H9 (cell line): ENCODE results near the gene PLA2R1. TPM values are rescaled to one million over a fixed set of nuclear protein-coding genes. Genes with fewer than 3 reads are reported as not detected.

Experiments
- DNase-seq: peaks from one replicate; pipeline ENCODE4 v3.0.0-alpha.2; 2017
- H2AFZ ChIP-seq: one replicate; pipeline ENCODE4 v1.6.1; 2013; ENCODE audit warnings: mild to moderate bottlenecking, low read length, control low read depth, moderate library complexity
- H2AK5ac ChIP-seq: 2 replicates; pipeline ENCODE4 v1.6.1; 2013; ENCODE audit warnings: low read length, control low read depth, mixed read lengths; ENCODE audit not compliant: insufficient read length
- H2BK120ac ChIP-seq: one replicate; pipeline ENCODE4 v1.6.1; 2013; ENCODE audit warnings: low read depth, mild to moderate bottlenecking, low read length, control low read depth, inconsistent platforms; ENCODE audit not compliant: poor library complexity, severe bottlenecking
- H2BK12ac ChIP-seq: 2 replicates; pipeline ENCODE4 v1.6.1; 2013; ENCODE audit warnings: low read length, control low read depth, mixed read lengths, low read depth; ENCODE audit not compliant: insufficient read length
- H2BK15ac ChIP-seq: 2 replicates; pipeline ENCODE4 v1.6.1; 2013; ENCODE audit warnings: low read depth, low read length, control low read depth
- H2BK20ac ChIP-seq: one replicate; pipeline ENCODE4 v1.6.1; 2013; ENCODE audit warnings: low read depth, mild to moderate bottlenecking, low read length, control low read depth, inconsistent platforms; ENCODE audit not compliant: poor library complexity, severe bottlenecking
- H2BK5ac ChIP-seq: 2 replicates; pipeline ENCODE4 v1.6.1; 2013; ENCODE audit warnings: low read length, control low read depth, mixed read lengths; ENCODE audit not compliant: insufficient read length
- H3K14ac ChIP-seq: 2 replicates; pipeline ENCODE4 v1.6.1; 2013; ENCODE audit warnings: low read length, control low read depth; ENCODE audit not compliant: insufficient read depth
- H3K18ac ChIP-seq: 2 replicates; pipeline ENCODE4 v1.6.1; 2013; ENCODE audit warnings: low read depth, mild to moderate bottlenecking, mixed read lengths, low read length, control low read depth; ENCODE audit not compliant: insufficient read length
- H3K23ac ChIP-seq: 2 replicates; pipeline ENCODE4 v1.6.1; 2013; ENCODE audit warnings: low read length, control low read depth, mixed read lengths, low read depth; ENCODE audit not compliant: insufficient read length
- H3K23me2 ChIP-seq: 2 replicates; pipeline ENCODE4 v1.6.1; 2013; ENCODE audit warnings: low read depth, mild to moderate bottlenecking, mixed read lengths, low read length, control low read depth; ENCODE audit not compliant: insufficient read length, poor library complexity, severe bottlenecking
- H3K27ac ChIP-seq: 2 replicates; pipeline ENCODE4 v1.5.1; 2013; ENCODE audit warnings: low read length, control low read depth, mixed read lengths, low read depth; ENCODE audit not compliant: insufficient read length
- H3K27me3 ChIP-seq: 2 replicates; pipeline ENCODE4 v1.6.1; 2013; ENCODE audit warnings: low read length, control low read depth, inconsistent platforms; ENCODE audit not compliant: insufficient read depth
- H3K4ac ChIP-seq: 2 replicates; pipeline ENCODE4 v1.6.1; 2013; ENCODE audit warnings: low read depth, mild to moderate bottlenecking, control low read depth, inconsistent platforms, low read length, moderate library complexity
- H3K4me1 ChIP-seq: 2 replicates; pipeline ENCODE4 v1.6.1; 2013; ENCODE audit warnings: low read length, control low read depth, inconsistent platforms; ENCODE audit not compliant: insufficient read depth
- H3K4me2 ChIP-seq: 2 replicates; pipeline ENCODE4 v1.6.1; 2013; ENCODE audit warnings: low read length, control low read depth, mixed read lengths; ENCODE audit not compliant: insufficient read length, insufficient read depth
- H3K56ac ChIP-seq: 2 replicates; pipeline ENCODE4 v1.6.1; 2013; ENCODE audit warnings: low read depth, mild to moderate bottlenecking, mixed read lengths, low read length, control low read depth; ENCODE audit not compliant: insufficient read length
- H3K79me1 ChIP-seq: 2 replicates; pipeline ENCODE4 v1.6.1; 2013; ENCODE audit warnings: low read depth, mild to moderate bottlenecking, moderate library complexity, low read length, control low read depth, inconsistent platforms; ENCODE audit not compliant: insufficient read depth, poor library complexity, severe bottlenecking
- H3K79me2 ChIP-seq: 2 replicates; pipeline ENCODE4 v1.6.1; 2013; ENCODE audit warnings: low read length, control low read depth, inconsistent platforms; ENCODE audit not compliant: insufficient read depth
- H3K9ac ChIP-seq: 2 replicates; pipeline ENCODE4 v1.6.1; 2013; ENCODE audit warnings: low read length, control low read depth, mixed read lengths; ENCODE audit not compliant: insufficient read length; ENCODE audit errors: extremely low read depth
- H3K9me3 ChIP-seq: one replicate; pipeline ENCODE4 v1.6.1; 2013; ENCODE audit warnings: low read depth, low read length, inconsistent platforms; ENCODE audit not compliant: control insufficient read depth
- H3T11ph ChIP-seq: one replicate; pipeline ENCODE4 v1.6.1; 2013; ENCODE audit warnings: mild to moderate bottlenecking, low read length, control low read depth, inconsistent platforms
- H4K20me1 ChIP-seq: one replicate; pipeline ENCODE4 v1.6.1; 2013; ENCODE audit not compliant: control insufficient read depth, insufficient read length, insufficient read depth
- H4K5ac ChIP-seq: 2 replicates; pipeline ENCODE4 v1.6.1; 2013; ENCODE audit warnings: low read depth, mild to moderate bottlenecking, mixed read lengths, low read length, control low read depth; ENCODE audit not compliant: insufficient read length
- H4K8ac ChIP-seq: replicated peaks from 2 replicates; pipeline ENCODE4 v1.6.1; 2013; ENCODE audit warnings: low read length, control low read depth, mixed read lengths, low read depth; ENCODE audit not compliant: insufficient read length
- H4K91ac ChIP-seq: 2 replicates; pipeline ENCODE4 v1.6.1; 2013; ENCODE audit warnings: low read depth, mild to moderate bottlenecking, moderate library complexity, mixed read lengths, low read length, control low read depth; ENCODE audit not compliant: insufficient read length
- H3K27ac Mint-ChIP-seq, 3 experiments: 2 replicates in 2 of 3; 3 replicates in 1 of 3; pipeline ENCODE4 v1.8.0; 2020 to 2021; ENCODE audit warnings: mixed read lengths in 3 of 3, mild to moderate bottlenecking in 1 of 3, moderate library complexity in 1 of 3
- H3K27me3 Mint-ChIP-seq: 2 replicates; pipeline ENCODE4 v1.8.0; 2021; ENCODE audit warnings: low read depth, mild to moderate bottlenecking, moderate library complexity, mixed read lengths
- H3K36me3 Mint-ChIP-seq, 3 experiments: 2 replicates in 2 of 3; 3 replicates in 1 of 3; pipeline ENCODE4 v1.8.0; 2020 to 2021; ENCODE audit warnings: low read depth in 3 of 3, mixed read lengths in 3 of 3; ENCODE audit not compliant: insufficient read depth in 1 of 3
- H3K4me1 Mint-ChIP-seq, 2 experiments: 2 replicates each; pipeline ENCODE4 v1.8.0; 2020; ENCODE audit warnings: mixed read lengths in 2 of 2
- H3K4me3 Mint-ChIP-seq, 2 experiments: 2 replicates in 1 of 2; 3 replicates in 1 of 2; pipeline ENCODE4 v1.8.0; 2020 to 2021; ENCODE audit warnings: mild to moderate bottlenecking in 2 of 2, mixed read lengths in 2 of 2, moderate library complexity in 1 of 2
- H3K9me3 Mint-ChIP-seq, 2 experiments: 2 replicates in 1 of 2; 3 replicates in 1 of 2; pipeline ENCODE4 v1.8.0; 2020; ENCODE audit warnings: mild to moderate bottlenecking in 2 of 2, mixed read lengths in 2 of 2, moderate library complexity in 1 of 2
- WGBS: extraction: QIAGEN DNeasy Blood & Tissue Kit; methylation state at CpG from one replicate; pipeline ENCODE4 v1.1.7; 2013; ENCODE audit warnings: missing lambda C conversion rate, low lambda C conversion rate, mixed read lengths; ENCODE audit not compliant: insufficient read length; ENCODE audit errors: extremely low coverage; 5-methylcytosine and 5-hydroxymethylcytosine counted together
- total RNA-seq: library from RNA; stranded (reverse); gene quantifications from 2 replicates; pipeline ENCODE4 v1.2.1, GENCODE V29; 2021
- TF ChIP-seq, protein P1 (sequence below): fragments of 200-600 bp; sonication (generic); conservative IDR thresholded peaks from 3 replicates; pipeline ENCODE4 v1.8.0; 2021; ENCODE audit warnings: antibody characterized with exemption, mild to moderate bottlenecking

PLA2R1 gene
- total RNA-seq, 1 experiment from 2014 or later, result 0.83 TPM

DNA sequence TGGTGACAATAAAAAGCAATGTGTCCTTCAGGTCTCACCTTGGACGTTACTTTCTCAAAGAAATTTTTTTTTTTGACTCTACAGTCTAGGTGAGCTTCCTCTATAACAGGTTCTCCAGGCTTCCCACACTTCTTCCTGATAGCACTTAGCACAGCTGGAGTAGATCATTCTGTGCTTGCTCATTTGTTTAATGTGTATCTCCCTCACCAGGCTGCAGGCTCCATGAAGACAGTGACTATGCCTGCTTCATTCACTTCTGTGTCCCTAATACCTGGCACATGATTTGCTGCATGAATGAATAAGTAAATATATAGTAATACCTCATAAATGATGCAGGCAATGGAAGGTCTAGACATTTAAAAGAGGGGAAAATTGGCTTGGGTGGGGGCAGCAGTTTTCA, 154.5 kb downstream of the PLA2R1 start:
- Histone ChIP-seq H3K56ac (no peak overlapping the region), H3K27me3 (no peaks in the 10 kb centered on the region; the same call in 1 of the 2 replicates), H3K4ac (no peak overlapping the region), H4K5ac (no peak overlapping the region), H3K9ac (no peak overlapping the region), H2BK5ac (no peak overlapping the region), H4K8ac (no peak overlapping the region), H3K14ac (no peak overlapping the region), H4K20me1 (no peaks in the 10 kb centered on the region), H3K27ac (no peak overlapping the region), H4K91ac (no peak overlapping the region), H2BK20ac (no peak overlapping the region), H2AFZ (no peak overlapping the region), H2BK12ac (no peak overlapping the region), H3K79me1 (no peaks in the 10 kb centered on the region), H2BK120ac (no peak overlapping the region), H3K23me2 (peaks cover 7% of the 10 kb centered on the region), H3K4me1 (no peaks in the 10 kb centered on the region), H3T11ph (no peak overlapping the region), H3K4me2 (no peak overlapping the region), H3K18ac (no peak overlapping the region), H3K79me2 (no peaks in the 10 kb centered on the region), H2BK15ac (no peak overlapping the region), H3K23ac (no peak overlapping the region), H2AK5ac (no peak overlapping the region), H3K9me3 (no peaks in the 10 kb centered on the region)
- Mint-ChIP-seq H3K27me3 (peaks cover 46% of the 10 kb centered on the region), H3K9me3 (no peaks in the 10 kb centered on the region), H3K4me3 (no peak overlapping the region), H3K27ac (no peak overlapping the region), H3K36me3 (no peaks in the 10 kb centered on the region), H3K4me1 (peaks cover 6 to 7% of the 10 kb centered on the region in 2 experiments; a peak in 2 of 4 replicates)
- TF ChIP-seq, protein P1, sequence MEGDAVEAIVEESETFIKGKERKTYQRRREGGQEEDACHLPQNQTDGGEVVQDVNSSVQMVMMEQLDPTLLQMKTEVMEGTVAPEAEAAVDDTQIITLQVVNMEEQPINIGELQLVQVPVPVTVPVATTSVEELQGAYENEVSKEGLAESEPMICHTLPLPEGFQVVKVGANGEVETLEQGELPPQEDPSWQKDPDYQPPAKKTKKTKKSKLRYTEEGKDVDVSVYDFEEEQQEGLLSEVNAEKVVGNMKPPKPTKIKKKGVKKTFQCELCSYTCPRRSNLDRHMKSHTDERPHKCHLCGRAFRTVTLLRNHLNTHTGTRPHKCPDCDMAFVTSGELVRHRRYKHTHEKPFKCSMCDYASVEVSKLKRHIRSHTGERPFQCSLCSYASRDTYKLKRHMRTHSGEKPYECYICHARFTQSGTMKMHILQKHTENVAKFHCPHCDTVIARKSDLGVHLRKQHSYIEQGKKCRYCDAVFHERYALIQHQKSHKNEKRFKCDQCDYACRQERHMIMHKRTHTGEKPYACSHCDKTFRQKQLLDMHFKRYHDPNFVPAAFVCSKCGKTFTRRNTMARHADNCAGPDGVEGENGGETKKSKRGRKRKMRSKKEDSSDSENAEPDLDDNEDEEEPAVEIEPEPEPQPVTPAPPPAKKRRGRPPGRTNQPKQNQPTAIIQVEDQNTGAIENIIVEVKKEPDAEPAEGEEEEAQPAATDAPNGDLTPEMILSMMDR, result no peak
- DNase-seq, result no peak
- WGBS, result no CpG with 5 or more reads among the region's 1 CpG
